Measurements from ENCODE around the gene PPP2R2C.

Gene PPP2R2C

GRCh38 chr4:6440506-6441201, 31.8 kb downstream of the PPP2R2C start:
- FAIRE-seq (no peak), DNase-seq (ENCODE audit: insufficient read length, low spot score) (no peak)
- TF ChIP-seq PAX5 (IDR thresholded peaks at IDR 0.05; ENCODE audit: insufficient read depth, low read length, severe bottlenecking) (no peak), POLR2A (IDR thresholded peaks at IDR 0.05; ENCODE audit: low read depth, low read length) (no peak), POU2F2 (IDR thresholded peaks at IDR 0.05; ENCODE audit: low read depth, low read length) (no peak)

GRCh38 chr4:6439120-6439762, 33.2 kb downstream of the PPP2R2C start:
- FAIRE-seq (no peak), DNase-seq (ENCODE audit: insufficient read length, low spot score) (no peak)
- TF ChIP-seq POLR2AphosphoS5 (IDR thresholded peaks at IDR 0.05; ENCODE audit: low read depth, low read length) (no peak), POU2F2 (IDR thresholded peaks at IDR 0.05; ENCODE audit: low read depth, low read length) (no peak), TAF1 (IDR thresholded peaks at IDR 0.05; ENCODE audit: low read depth, low read length) (no peak), SPI1 (IDR thresholded peaks at IDR 0.05; ENCODE audit: low read depth, low read length) (no peak), POLR2A (IDR thresholded peaks at IDR 0.05; ENCODE audit: low read depth, low read length) (no peak), PAX5 (IDR thresholded peaks at IDR 0.05; ENCODE audit: insufficient read depth, low read length, severe bottlenecking) (no peak)

- DNase-seq (ENCODE audit: insufficient read length, low spot score) (no peak), FAIRE-seq (no peak)
- TF ChIP-seq TAF1 (IDR thresholded peaks at IDR 0.05; ENCODE audit: low read depth, low read length) = no peak
- no peak for TF ChIP-seq POLR2A (IDR thresholded peaks at IDR 0.05; ENCODE audit: low read depth, low read length)
- no peak for TF ChIP-seq SPI1 (IDR thresholded peaks at IDR 0.05; ENCODE audit: low read depth, low read length)
- TF ChIP-seq PAX5 (IDR thresholded peaks at IDR 0.05; ENCODE audit: insufficient read depth, low read length, severe bottlenecking) = no peak
- TF ChIP-seq POLR2AphosphoS5 (IDR thresholded peaks at IDR 0.05; ENCODE audit: low read depth, low read length) = no peak
- no peak for TF ChIP-seq POU2F2 (IDR thresholded peaks at IDR 0.05; ENCODE audit: low read depth, low read length)
Observed at GRCh38 chr4:6437826-6438238, 34.6 kb downstream of the PPP2R2C start.

- TF ChIP-seq POLR2A (IDR thresholded peaks at IDR 0.05; ENCODE audit: low read depth, low read length) (no peak), TAF1 (IDR thresholded peaks at IDR 0.05; ENCODE audit: low read depth, low read length) (no peak), PAX5 (IDR thresholded peaks at IDR 0.05; ENCODE audit: insufficient read depth, low read length, severe bottlenecking) (no peak)
- DNase-seq (ENCODE audit: insufficient read length, low spot score) (no peak), FAIRE-seq (no peak)
Observed at GRCh38 chr4:6435010-6435409, 37.4 kb downstream of the PPP2R2C start.

GRCh38 chr4:6430927-6431326, 41.5 kb downstream of the PPP2R2C start:
- TF ChIP-seq TAF1 (IDR thresholded peaks at IDR 0.05; ENCODE audit: low read depth, low read length) (no peak), POU2F2 (IDR thresholded peaks at IDR 0.05; ENCODE audit: low read depth, low read length) (no peak)
- FAIRE-seq = no peak
- DNase-seq (ENCODE audit: insufficient read length, low spot score) = no peak

- DNase-seq (ENCODE audit: insufficient read length, low spot score) (no peak), FAIRE-seq (no peak)
- no peak for TF ChIP-seq POLR2A (IDR thresholded peaks at IDR 0.05; ENCODE audit: low read depth, low read length)
- TF ChIP-seq PAX5 (IDR thresholded peaks at IDR 0.05; ENCODE audit: insufficient read depth, low read length, severe bottlenecking) = no peak
- TF ChIP-seq POLR2AphosphoS5 (IDR thresholded peaks at IDR 0.05; ENCODE audit: low read depth, low read length) = no peak
Observed at GRCh38 chr4:6427439-6428090, 44.8 kb downstream of the PPP2R2C start.

GRCh38 chr4:6426571-6427438, 45.6 kb downstream of the PPP2R2C start:
- no peak for TF ChIP-seq POU2F2 (IDR thresholded peaks at IDR 0.05; ENCODE audit: low read depth, low read length)
- no peak for TF ChIP-seq POLR2AphosphoS5 (IDR thresholded peaks at IDR 0.05; ENCODE audit: low read depth, low read length)
- TF ChIP-seq SPI1 (IDR thresholded peaks at IDR 0.05; ENCODE audit: low read depth, low read length) = no peak
- no peak for TF ChIP-seq TAF1 (IDR thresholded peaks at IDR 0.05; ENCODE audit: low read depth, low read length)
- no peak for TF ChIP-seq PAX5 (IDR thresholded peaks at IDR 0.05; ENCODE audit: insufficient read depth, low read length, severe bottlenecking)
- no peak for TF ChIP-seq POLR2A (IDR thresholded peaks at IDR 0.05; ENCODE audit: low read depth, low read length)
- DNase-seq (ENCODE audit: insufficient read length, low spot score) (no peak), FAIRE-seq (no peak)

- no peak for TF ChIP-seq PAX5 (IDR thresholded peaks at IDR 0.05; ENCODE audit: insufficient read depth, low read length, severe bottlenecking)
- TF ChIP-seq POU2F2 (IDR thresholded peaks at IDR 0.05; ENCODE audit: low read depth, low read length) = no peak
- TF ChIP-seq SPI1 (IDR thresholded peaks at IDR 0.05; ENCODE audit: low read depth, low read length) = no peak
- TF ChIP-seq POLR2A (IDR thresholded peaks at IDR 0.05; ENCODE audit: low read depth, low read length) = no peak
- TF ChIP-seq POLR2AphosphoS5 (IDR thresholded peaks at IDR 0.05; ENCODE audit: low read depth, low read length) = no peak
- no peak for TF ChIP-seq TAF1 (IDR thresholded peaks at IDR 0.05; ENCODE audit: low read depth, low read length)
- FAIRE-seq (no peak), DNase-seq (ENCODE audit: insufficient read length, low spot score) (no peak)
Observed at GRCh38 chr4:6425911-6426310, 46.5 kb downstream of the PPP2R2C start.

- FAIRE-seq = no peak
- DNase-seq (ENCODE audit: insufficient read length, low spot score) = no peak
- no peak for TF ChIP-seq POLR2AphosphoS5 (IDR thresholded peaks at IDR 0.05; ENCODE audit: low read depth, low read length)
- no peak for TF ChIP-seq POU2F2 (IDR thresholded peaks at IDR 0.05; ENCODE audit: low read depth, low read length)
- no peak for TF ChIP-seq SPI1 (IDR thresholded peaks at IDR 0.05; ENCODE audit: low read depth, low read length)
- TF ChIP-seq PAX5 (IDR thresholded peaks at IDR 0.05; ENCODE audit: insufficient read depth, low read length, severe bottlenecking) = no peak
- no peak for TF ChIP-seq TAF1 (IDR thresholded peaks at IDR 0.05; ENCODE audit: low read depth, low read length)
- TF ChIP-seq POLR2A (IDR thresholded peaks at IDR 0.05; ENCODE audit: low read depth, low read length) = no peak
Observed at GRCh38 chr4:6425336-6425735, 47.1 kb downstream of the PPP2R2C start.
